GM12878 (cell line): ENCODE measurements around the gene CENPF.

ENCODE experiments used
- BACH1 ChIP-seq: fragments of 450-650 bp; IDR thresholded peaks from 2 replicates; pipeline ENCODE4 v1.6.1; 2017; ENCODE audit warnings: mild to moderate bottlenecking, borderline replicate concordance
- CTCF ChIP-seq, 3 experiments: IDR thresholded peaks in 2 of 3; conservative IDR thresholded peaks in 1 of 3; 2 replicates each; pipeline ENCODE4 v1.5.1; 2011; ENCODE audit warnings: low read depth in 3 of 3, low read length in 3 of 3, mild to moderate bottlenecking in 3 of 3, control low read depth in 2 of 3, moderate library complexity in 2 of 3, inconsistent platforms in 1 of 3, mixed read lengths in 1 of 3; ENCODE audit not compliant: control insufficient read depth in 2 of 3, insufficient read depth in 1 of 3; ENCODE audit errors: extremely low read depth in 1 of 3
- GATAD2B ChIP-seq: fragments of 450-650 bp; conservative IDR thresholded peaks from 2 replicates; pipeline ENCODE4 v1.6.1; 2017; ENCODE audit warnings: low read depth, mild to moderate bottlenecking, moderate library complexity
- IKZF1 ChIP-seq: fragments of 450-650 bp; conservative IDR thresholded peaks from 2 replicates; pipeline ENCODE4 v1.6.1; 2017; ENCODE audit warnings: antibody characterized with exemption, mild to moderate bottlenecking
- POLR2A ChIP-seq: IDR thresholded peaks from 2 replicates; pipeline ENCODE4 v1.6.1; 2011; ENCODE audit warnings: low read depth, mild to moderate bottlenecking, low read length
- RBBP5 ChIP-seq: fragments of 200-600 bp; sonication (generic); conservative IDR thresholded peaks from 2 replicates; pipeline ENCODE4 v1.6.1; 2016
- SP1 ChIP-seq: IDR thresholded peaks from one replicate; pipeline ENCODE4 v1.6.1; 2011; ENCODE audit warnings: low read depth, low read length
- STAT1 ChIP-seq: fragments of 450-650 bp; conservative IDR thresholded peaks from 2 replicates; pipeline ENCODE4 v1.6.1; 2014; ENCODE audit warnings: antibody characterized with exemption, mild to moderate bottlenecking
- ZBTB4 ChIP-seq: fragments of 450-650 bp; formaldehyde crosslinking; IDR thresholded peaks from 2 replicates; pipeline ENCODE4 v1.4.0; 2022; ENCODE audit warnings: mild to moderate bottlenecking, moderate library complexity
- ZNF592 ChIP-seq: fragments of 450-650 bp; IDR thresholded peaks from 2 replicates; pipeline ENCODE4 v1.6.1; 2017; ENCODE audit warnings: mild to moderate bottlenecking, moderate library complexity

- TF ChIP-seq POLR2A (no peak), GATAD2B (no peak), ZNF592 (no peak), BACH1 (no peak), IKZF1 (no peak), SP1 (no peak), RBBP5 (no peak), CTCF (IDR thresholded peaks at IDR 0.05 in 2 of 3, conservative IDR thresholded peaks at IDR 0.05 in 1 of 3; ENCODE audit: control insufficient read depth in 2 of 3, extremely low read depth in 1 of 3, insufficient read depth in 1 of 3, low read depth in 3 of 3, low read length in 3 of 3) (no peak), STAT1 (no peak), ZBTB4 (CRISPR knock-in tag) (no peak)
Measured at GRCh38 chr1:214700437-214700836, 97.4 kb downstream of the CENPF start.
